SK-N-SH (cell line): Measurements from ENCODE around the gene FAM174B. TPM values are rescaled to one million over a fixed set of nuclear protein-coding genes. Genes with fewer than 3 reads are reported as not detected.

Experiments used
- CTCF ChIA-PET: fragments of 300-600, 350-600 bp; formaldehyde crosslinking; extraction: SDS; loops from one replicate; lab custom pipeline; 2021; lab: Yijun Ruan, JAX
- POLR2A ChIA-PET: fragments of 350-600 bp; sonication (Branson Sonifier 250); formaldehyde crosslinking; extraction: SDS; loops from one replicate; lab custom pipeline; 2020; ENCODE audit warnings: antibody characterized with exemption, inconsistent platforms; lab: Yijun Ruan, JAX
- DNase-seq: peaks from one replicate; pipeline ENCODE4 v3.0.0; 2012
- H2AFZ ChIP-seq: fragments of 200-600 bp; sonication (generic); 2 replicates; pipeline ENCODE4 v1.8.1; 2016; ENCODE audit warnings: antibody characterized with exemption, mild to moderate bottlenecking, low read depth
- H3F3A ChIP-seq: fragments of 200-600 bp; sonication (generic); replicated peaks from 2 replicates; pipeline ENCODE3; 2016; ENCODE audit warnings: antibody characterized with exemption, mild to moderate bottlenecking; ENCODE audit not compliant: insufficient read depth
- H3K27ac ChIP-seq, 2 experiments: fragments of 200-500 bp in 1 of 2; fragments of 200-600 bp in 1 of 2; sonication (Bioruptor generic) in 1 of 2; sonication (generic), shearing (Covaris generic) in 1 of 2; 2 replicates each; pipeline versions ENCODE4 v1.5.1 to v1.6.1; 2014 to 2016; ENCODE audit warnings: low read depth in 2 of 2, inconsistent platforms in 1 of 2, low read length in 1 of 2, mild to moderate bottlenecking in 1 of 2, mixed read lengths in 1 of 2
- H3K27me3 ChIP-seq: fragments of 200-600 bp; sonication (generic), shearing (Covaris generic); 2 replicates; pipeline ENCODE4 v1.6.1; 2016; ENCODE audit warnings: mixed run types; ENCODE audit not compliant: insufficient read depth
- H3K36me3 ChIP-seq, 2 experiments: fragments of 200-500 bp in 1 of 2; fragments of 200-600 bp in 1 of 2; sonication (Bioruptor generic) in 1 of 2; sonication (generic) in 1 of 2; replicated peaks in 1 of 2; 2 replicates each; pipeline versions ENCODE3 to v1.5.1; 2014 to 2016; ENCODE audit warnings: low read length in 1 of 2, mild to moderate bottlenecking in 1 of 2; ENCODE audit not compliant: insufficient read depth in 2 of 2, control insufficient read depth in 1 of 2
- H3K4me1 ChIP-seq, 2 experiments: fragments of 200-500 bp in 1 of 2; fragments of 200-600 bp in 1 of 2; sonication (Bioruptor generic) in 1 of 2; sonication (generic), shearing (Covaris generic) in 1 of 2; 2 replicates each; pipeline versions ENCODE4 v1.5.1 to v1.6.1; 2014 to 2016; ENCODE audit warnings: low read depth in 1 of 2, low read length in 1 of 2, mixed run types in 1 of 2; ENCODE audit not compliant: insufficient read depth in 2 of 2, control insufficient read depth in 1 of 2
- H3K4me2 ChIP-seq: fragments of 200-600 bp; sonication (generic), shearing (Covaris generic); 2 replicates; pipeline ENCODE4 v1.6.1; 2017; ENCODE audit warnings: mixed run types
- H3K4me3 ChIP-seq, 2 experiments: fragments of 200-500 bp in 1 of 2; fragments of 200-600 bp in 1 of 2; sonication (Bioruptor generic) in 1 of 2; sonication (generic), shearing (Covaris generic) in 1 of 2; 2 replicates each; pipeline versions ENCODE4 v1.5.1 to v1.8.1; 2014 to 2016; ENCODE audit warnings: low read depth in 2 of 2, inconsistent platforms in 1 of 2, low read length in 1 of 2, mild to moderate bottlenecking in 1 of 2, mixed read lengths in 1 of 2, moderate library complexity in 1 of 2
- H3K79me2 ChIP-seq: fragments of 200-600 bp; sonication (generic); 2 replicates; pipeline ENCODE4 v1.8.1; 2017; ENCODE audit warnings: mild to moderate bottlenecking; ENCODE audit not compliant: insufficient read depth
- H3K9ac ChIP-seq: fragments of 200-600 bp; sonication (generic); 2 replicates; pipeline ENCODE4 v1.6.1; 2017; ENCODE audit warnings: mixed run types
- H3K9me2 ChIP-seq: fragments of 200-600 bp; sonication (generic); 2 replicates; pipeline ENCODE4 v1.6.1; 2017; ENCODE audit warnings: mixed run types
- H3K9me3 ChIP-seq: fragments of 200-600 bp; sonication (generic); 2 replicates; pipeline ENCODE4 v1.6.1; 2017; ENCODE audit warnings: mixed run types, mild to moderate bottlenecking, moderate library complexity
- H4K20me1 ChIP-seq: fragments of 200-600 bp; sonication (generic); 2 replicates; pipeline ENCODE4 v1.6.1; 2017; ENCODE audit warnings: mild to moderate bottlenecking, mixed run types; ENCODE audit not compliant: insufficient read depth
- CHD2 ChIP-seq: fragments of 150-350 bp; IDR thresholded peaks from 2 replicates; pipeline ENCODE4 v1.6.1; 2018; ENCODE audit warnings: low read length; ENCODE audit not compliant: partially characterized antibody
- CTCF ChIP-seq: fragments of 200-600 bp; sonication (generic); IDR thresholded peaks from 2 replicates; pipeline ENCODE4 v1.6.1; 2017; ENCODE audit warnings: antibody characterized with exemption, mild to moderate bottlenecking, moderate library complexity
- FOSL2 ChIP-seq: IDR thresholded peaks from 2 replicates; pipeline ENCODE4 v1.4.0; 2012; ENCODE audit warnings: low read depth, mild to moderate bottlenecking, moderate library complexity, borderline replicate concordance
- FOXM1 ChIP-seq: IDR thresholded peaks from 2 replicates; pipeline ENCODE4 v1.4.0; 2012; ENCODE audit warnings: low read depth, mild to moderate bottlenecking
- GATA2 ChIP-seq: sonication (generic); formaldehyde crosslinking; IDR thresholded peaks from 2 replicates; pipeline ENCODE4 v1.5.0; 2020; ENCODE audit warnings: mild to moderate bottlenecking, missing genetic modification reagents
- JUND ChIP-seq: IDR thresholded peaks from 2 replicates; pipeline ENCODE4 v1.4.0; 2012
- MEF2A ChIP-seq: IDR thresholded peaks from 2 replicates; pipeline ENCODE4 v1.4.0; 2012; ENCODE audit warnings: low read depth, borderline replicate concordance
- MXI1 ChIP-seq: IDR thresholded peaks from 2 replicates; pipeline ENCODE4 v1.6.1; 2012; ENCODE audit warnings: mild to moderate bottlenecking, low read depth, low read length, improper control_type of control experiment
- NRF1 ChIP-seq: IDR thresholded peaks from 2 replicates; pipeline ENCODE4 v1.6.1; 2012; ENCODE audit warnings: low read depth, mild to moderate bottlenecking, low read length
- RAD21 ChIP-seq: IDR thresholded peaks from 2 replicates; pipeline ENCODE4 v1.6.1; 2012; ENCODE audit warnings: mild to moderate bottlenecking, low read length
- RCOR1 ChIP-seq: fragments of 150-350 bp; IDR thresholded peaks from 2 replicates; pipeline ENCODE4 v1.6.1; 2017; ENCODE audit warnings: antibody characterized with exemption, low read length
- RXRA ChIP-seq: IDR thresholded peaks from 2 replicates; pipeline ENCODE4 v1.4.0; 2012; ENCODE audit warnings: low read depth, mild to moderate bottlenecking, borderline replicate concordance
- SIN3A ChIP-seq: IDR thresholded peaks from 2 replicates; pipeline ENCODE4 v1.6.1; 2012; ENCODE audit warnings: low read depth, mild to moderate bottlenecking, low read length, moderate library complexity, borderline replicate concordance
- SMC3 ChIP-seq: IDR thresholded peaks from 2 replicates; pipeline ENCODE4 v1.6.1; 2012; ENCODE audit warnings: low read depth, low read length, improper control_type of control experiment
- TAF1 ChIP-seq: IDR thresholded peaks from 2 replicates; pipeline ENCODE4 v1.6.1; 2012; ENCODE audit warnings: low read depth, mild to moderate bottlenecking, low read length, moderate library complexity, borderline replicate concordance
- TCF12 ChIP-seq: IDR thresholded peaks from 2 replicates; pipeline ENCODE4 v1.4.0; 2012
- ZBTB33 ChIP-seq: IDR thresholded peaks from 2 replicates; pipeline ENCODE4 v1.4.0; 2012; ENCODE audit warnings: low read depth, borderline replicate concordance
- WGBS: methylation state at CpG from one replicate; pipeline ENCODE4 v1.1.6; 2017; ENCODE audit warnings: low lambda C conversion rate; 5-methylcytosine and 5-hydroxymethylcytosine counted together
- polyA plus RNA-seq, 3 experiments: library from polyadenylated mRNA; depleted of rRNA; stranded (reverse); fragments of >200 nt; gene quantifications; 2 replicates each; pipeline ENCODE4 v1.2.3, GENCODE V29; 2012
- TF ChIP-seq, protein P1 (sequence below): IDR thresholded peaks from 2 replicates; pipeline ENCODE4; 2012
- TF ChIP-seq, protein P2 (sequence below): fragments of 150-350 bp; IDR thresholded peaks from 2 replicates; pipeline ENCODE4 v1.6.1; 2017; ENCODE audit warnings: antibody characterized with exemption, low read length, low read depth, borderline replicate concordance
- TF ChIP-seq, protein P3 (sequence below): fragments of 150-350 bp; IDR thresholded peaks from 2 replicates; pipeline ENCODE4 v1.6.1; 2016; ENCODE audit warnings: mild to moderate bottlenecking, low read depth, low read length

The FAM174B gene
- polyA plus RNA-seq, 1 of the 3 experiments (the other 2 are of a cell fraction) = 0.30 TPM

- H3F3A ChIP-seq = no peaks in the 10 kb centered on the region
- H3K36me3 ChIP-seq = no peaks in the 10 kb centered on the region
- no peaks in the 10 kb centered on the region; a peak in 1 of 4 replicates for H3K4me1 ChIP-seq
- DNase-seq = no peak
- no peaks in the 10 kb centered on the region for H3K9me3 ChIP-seq
- WGBS = 53% methylated on average over 9 of the region's 9 CpGs
- no peak overlapping the region for H2AFZ ChIP-seq
- H3K4me3 ChIP-seq = no peak overlapping the region
- H3K4me2 ChIP-seq = no peak overlapping the region
- no peaks in the 10 kb centered on the region for H3K9me2 ChIP-seq
- no peaks in the 10 kb centered on the region for H4K20me1 ChIP-seq
- ChIA-PET POLR2A (no interaction called here), CTCF (no interaction called here)
- no peaks in the 10 kb centered on the region for H3K79me2 ChIP-seq
- TF ChIP-seq ZBTB33 = no peak
- no peak for TF ChIP-seq CHD2
- TF ChIP-seq, protein P1, sequence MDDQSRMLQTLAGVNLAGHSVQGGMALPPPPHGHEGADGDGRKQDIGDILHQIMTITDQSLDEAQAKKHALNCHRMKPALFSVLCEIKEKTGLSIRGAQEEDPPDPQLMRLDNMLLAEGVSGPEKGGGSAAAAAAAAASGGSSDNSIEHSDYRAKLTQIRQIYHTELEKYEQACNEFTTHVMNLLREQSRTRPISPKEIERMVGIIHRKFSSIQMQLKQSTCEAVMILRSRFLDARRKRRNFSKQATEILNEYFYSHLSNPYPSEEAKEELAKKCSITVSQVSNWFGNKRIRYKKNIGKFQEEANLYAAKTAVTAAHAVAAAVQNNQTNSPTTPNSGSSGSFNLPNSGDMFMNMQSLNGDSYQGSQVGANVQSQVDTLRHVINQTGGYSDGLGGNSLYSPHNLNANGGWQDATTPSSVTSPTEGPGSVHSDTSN = no peak
- TF ChIP-seq RXRA = no peak
- TF ChIP-seq SIN3A = no peak
- TF ChIP-seq JUND = no peak
- TF ChIP-seq SMC3 = no peak
- no peak for TF ChIP-seq RAD21
- TF ChIP-seq MXI1 = no peak
- H3K27me3 ChIP-seq = no peaks in the 10 kb centered on the region
- no peak overlapping the region for H3K27ac ChIP-seq
- no peak overlapping the region for H3K9ac ChIP-seq
These were observed 5.3 kb downstream of the FAM174B start for GRCh38 chr15:92650256-92650655.

DNA sequence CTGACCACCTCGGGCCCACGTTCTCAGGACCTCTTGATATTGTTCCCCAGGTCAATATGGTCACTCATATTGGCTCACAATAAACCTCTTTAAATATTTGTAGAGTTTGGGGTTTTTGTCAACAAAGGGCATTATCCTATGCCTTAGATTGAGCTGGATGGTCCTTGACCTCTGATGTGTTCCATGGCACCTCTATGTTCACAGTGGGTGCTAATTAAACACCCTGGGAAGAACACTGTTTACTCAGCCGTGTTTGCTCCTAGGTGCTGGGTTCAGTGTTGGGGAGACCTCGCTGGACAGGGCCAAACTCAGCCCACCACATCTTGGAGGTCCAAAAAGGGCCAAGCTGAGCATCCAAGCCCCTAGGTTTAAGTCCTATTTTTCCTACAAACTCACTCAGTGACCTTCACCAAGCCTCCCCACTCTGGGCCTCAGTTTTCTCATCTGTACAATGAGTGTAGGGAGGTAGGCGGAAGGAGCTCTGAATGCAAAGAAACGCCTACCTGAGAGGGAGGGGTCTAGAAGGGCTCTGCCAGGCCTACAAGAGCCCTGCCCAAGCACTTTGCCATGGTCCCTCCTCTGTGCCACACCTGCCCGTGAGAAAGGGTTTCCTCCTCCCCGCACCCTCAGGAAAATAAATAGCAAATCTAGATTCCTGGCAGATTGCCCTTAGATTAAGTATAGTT, 7.2 kb downstream of the FAM174B start:
- POLR2A ChIA-PET = no interaction called here
- Histone ChIP-seq H3K9me3 (no peaks in the 10 kb centered on the region), H3K9me2 (no peaks in the 10 kb centered on the region), H3K4me1 (no peaks in the 10 kb centered on the region; a peak in 1 of 4 replicates), H3K27ac (no peak overlapping the region), H3K36me3 (no peaks in the 10 kb centered on the region), H4K20me1 (no peaks in the 10 kb centered on the region), H3F3A (no peaks in the 10 kb centered on the region), H3K27me3 (no peaks in the 10 kb centered on the region), H3K4me3 (no peak overlapping the region), H3K79me2 (no peaks in the 10 kb centered on the region), H2AFZ (no peak overlapping the region), H3K9ac (no peak overlapping the region), H3K4me2 (no peak overlapping the region)
- no peak for DNase-seq
- CTCF ChIA-PET = no interaction called here
- 23% methylated on average over 7 of the region's 8 CpGs for WGBS
- TF ChIP-seq RCOR1 (no peak), JUND (no peak), MXI1 (no peak), GATA2 (CRISPR knock-in tag) (no peak), CTCF (no peak), FOXM1 (no peak), FOSL2 (no peak), TCF12 (no peak), MEF2A (no peak), NRF1 (no peak), TAF1 (no peak)
- TF ChIP-seq, protein P2, sequence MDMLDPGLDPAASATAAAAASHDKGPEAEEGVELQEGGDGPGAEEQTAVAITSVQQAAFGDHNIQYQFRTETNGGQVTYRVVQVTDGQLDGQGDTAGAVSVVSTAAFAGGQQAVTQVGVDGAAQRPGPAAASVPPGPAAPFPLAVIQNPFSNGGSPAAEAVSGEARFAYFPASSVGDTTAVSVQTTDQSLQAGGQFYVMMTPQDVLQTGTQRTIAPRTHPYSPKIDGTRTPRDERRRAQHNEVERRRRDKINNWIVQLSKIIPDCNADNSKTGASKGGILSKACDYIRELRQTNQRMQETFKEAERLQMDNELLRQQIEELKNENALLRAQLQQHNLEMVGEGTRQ = no peak
- TF ChIP-seq, protein P3, sequence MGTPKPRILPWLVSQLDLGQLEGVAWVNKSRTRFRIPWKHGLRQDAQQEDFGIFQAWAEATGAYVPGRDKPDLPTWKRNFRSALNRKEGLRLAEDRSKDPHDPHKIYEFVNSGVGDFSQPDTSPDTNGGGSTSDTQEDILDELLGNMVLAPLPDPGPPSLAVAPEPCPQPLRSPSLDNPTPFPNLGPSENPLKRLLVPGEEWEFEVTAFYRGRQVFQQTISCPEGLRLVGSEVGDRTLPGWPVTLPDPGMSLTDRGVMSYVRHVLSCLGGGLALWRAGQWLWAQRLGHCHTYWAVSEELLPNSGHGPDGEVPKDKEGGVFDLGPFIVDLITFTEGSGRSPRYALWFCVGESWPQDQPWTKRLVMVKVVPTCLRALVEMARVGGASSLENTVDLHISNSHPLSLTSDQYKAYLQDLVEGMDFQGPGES = no peak
- TF ChIP-seq, protein P1 = no peak
